Gastroesophageal sphincter (tissue), 4 donors: ENCODE results near the gene CEL. TPM values are rescaled to one million over a fixed set of nuclear protein-coding genes. Genes with fewer than 3 reads are reported as not detected.
"Not testable (repeated sequence)": the region's sequence is repeated elsewhere in the genome, so short reads cannot be mapped to it uniquely, and the experiment has no call there.

ENCODE experiments used
- ATAC-seq: fragments of 150-250 bp; one replicate; pipeline ENCODE4 v1.9.1; 2016; ENCODE audit warnings: mild to moderate bottlenecking, moderate library complexity
- H3K27ac ChIP-seq, 4 donors: fragments of 200-600 bp; sonication (generic) in 3 of 4; 1 replicate in 3 of 4; 2 replicates in 1 of 4; pipeline ENCODE4 v1.5.1; 2016 to 2019
- H3K27me3 ChIP-seq: fragments of 200-600 bp; sonication (generic); one replicate; pipeline ENCODE4 v1.5.1; 2019
- H3K36me3 ChIP-seq, 2 donors: fragments of 200-600 bp; sonication (generic); one replicate each; pipeline ENCODE4 v1.5.1; 2019; ENCODE audit warnings: control low read depth in 1 of 2
- H3K4me1 ChIP-seq, 3 donors: fragments of 200-600 bp; sonication (generic); 1 replicate in 2 of 3; 2 replicates in 1 of 3; pipeline ENCODE4 v1.5.1; 2016 to 2019; ENCODE audit warnings: control low read depth in 2 of 3
- H3K4me3 ChIP-seq, 2 donors: fragments of 200-600 bp; sonication (generic); one replicate each; pipeline ENCODE4 v1.5.1; 2019; ENCODE audit warnings: mild to moderate bottlenecking in 1 of 2, moderate library complexity in 1 of 2
- H3K9me3 ChIP-seq, 3 donors: fragments of 200-600 bp; sonication (generic); one replicate each; pipeline ENCODE4 v1.5.1; 2017 to 2019; ENCODE audit warnings: control low read depth in 2 of 3
- CTCF ChIP-seq, 4 experiments: fragments of 200-600 bp in 2 of 4; fragments of 450-650 bp in 2 of 4; sonication (generic) in 1 of 4; IDR thresholded peaks; one replicate each; pipeline ENCODE4 v1.5.1; 2017 to 2019; ENCODE audit warnings: antibody characterized with exemption in 4 of 4, mild to moderate bottlenecking in 2 of 4, moderate library complexity in 2 of 4
- EP300 ChIP-seq: sonication (generic); formaldehyde crosslinking; IDR thresholded peaks from one replicate; pipeline ENCODE4 v1.6.1; 2017; ENCODE audit warnings: antibody characterized with exemption, mild to moderate bottlenecking
- POLR2A ChIP-seq, 2 donors: fragments of 450-650 bp; IDR thresholded peaks; one replicate each; pipeline ENCODE4 v1.6.1; 2017; ENCODE audit warnings: antibody characterized with exemption in 2 of 2, mild to moderate bottlenecking in 2 of 2, moderate library complexity in 1 of 2
- POLR2AphosphoS5 ChIP-seq: sonication (generic); formaldehyde crosslinking; IDR thresholded peaks from one replicate; pipeline ENCODE4 v1.6.1; 2017; ENCODE audit warnings: antibody characterized with exemption
- WGBS, 2 donors: methylation state at CpG; one replicate each; pipeline ENCODE4 v1.1.5; 2018; ENCODE audit warnings: low coverage in 1 of 2; 5-methylcytosine and 5-hydroxymethylcytosine counted together
- total RNA-seq, 4 donors: library from RNA; depleted of rRNA; stranded (reverse); fragments of >200 nt; gene quantifications; one replicate each; pipeline ENCODE4 v1.1.0, GENCODE V29; 2016

The CEL gene
- total RNA-seq, 4 donors from 2014 or later, result 0.35 to 0.81 (median 0.62) TPM; not detected in 1

GRCh38 chr9:133075925-133076630, 14.3 kb downstream of the CEL start:
- Histone ChIP-seq H3K27ac (no peak overlapping the region), H3K27me3 (peaks cover 6% of the 10 kb centered on the region), H3K4me1 (no peaks in the 10 kb centered on the region), H3K4me3 (no peak overlapping the region), H3K9me3 (no peaks in the 10 kb centered on the region), H3K36me3 (peaks cover 0 to 2% of the 10 kb centered on the region in 2 donors)
- WGBS, 2 donors, result 39% methylated on average over 4 of the region's 4 CpGs; no CpG with 5 or more reads in 1 of the 2 donors
- TF ChIP-seq EP300, result no peak
- TF ChIP-seq POLR2A (IDR thresholded peaks at IDR 0.05), result no peak
- no peak for TF ChIP-seq CTCF (IDR thresholded peaks at IDR 0.05)
- no peak for TF ChIP-seq POLR2AphosphoS5
- ATAC-seq, result no peak

GRCh38 chr9:133076691-133077090, 14.9 kb downstream of the CEL start:
- WGBS, 2 donors, result 83 to 86% methylated on average over 1 to 4 of the region's 4 CpGs
- no peak for ATAC-seq
- no peak overlapping the region for H3K4me3 ChIP-seq
- TF ChIP-seq EP300, result no peak
- TF ChIP-seq CTCF (IDR thresholded peaks at IDR 0.05), result no peak
- TF ChIP-seq POLR2A (IDR thresholded peaks at IDR 0.05), result no peak
- TF ChIP-seq POLR2AphosphoS5, result no peak
- H3K4me1 ChIP-seq, result no peaks in the 10 kb centered on the region
- no peak overlapping the region for H3K27ac ChIP-seq
- peaks cover 6% of the 10 kb centered on the region for H3K27me3 ChIP-seq
- H3K36me3 ChIP-seq, result peaks cover 0 to under 1% of the 10 kb centered on the region in 2 donors
- no peaks in the 10 kb centered on the region for H3K9me3 ChIP-seq

- no peak for ATAC-seq
- WGBS, 2 donors, result 89% methylated on average over 9 of the region's 14 CpGs; no CpG with 5 or more reads in 1 of the 2 donors
- Histone ChIP-seq H3K27me3 (peaks cover 10% of the 10 kb centered on the region), H3K4me3 (no peak overlapping the region), H3K9me3 (no peaks in the 10 kb centered on the region), H3K4me1 (no peaks in the 10 kb centered on the region), H3K36me3 (no peaks in the 10 kb centered on the region), H3K27ac (no peak overlapping the region)
- no peak for TF ChIP-seq CTCF (IDR thresholded peaks at IDR 0.05)
- TF ChIP-seq POLR2A (IDR thresholded peaks at IDR 0.05), result no peak
- TF ChIP-seq EP300, result no peak
- no peak for TF ChIP-seq POLR2AphosphoS5
Measured at GRCh38 chr9:133078486-133078885, 16.7 kb downstream of the CEL start.

- Histone ChIP-seq H3K36me3 (no peaks in the 10 kb centered on the region), H3K27ac (no peak overlapping the region), H3K27me3 (peaks cover 4% of the 10 kb centered on the region), H3K4me1 (no peaks in the 10 kb centered on the region), H3K9me3 (no peaks in the 10 kb centered on the region), H3K4me3 (no peak overlapping the region)
- TF ChIP-seq EP300 (no peak), CTCF (IDR thresholded peaks at IDR 0.05) (no peak), POLR2A (IDR thresholded peaks at IDR 0.05) (no peak), POLR2AphosphoS5 (no peak)
- ATAC-seq, result no peak
- WGBS, 2 donors, result 84% methylated on average over 5 of the region's 7 CpGs; no CpG with 5 or more reads in 1 of the 2 donors
Measured at GRCh38 chr9:133080161-133080560, 18.4 kb downstream of the CEL start.

- not testable (repeated sequence) for H3K36me3 ChIP-seq, H3K4me1 ChIP-seq, H3K27me3 ChIP-seq, H3K27ac ChIP-seq, H3K9me3 ChIP-seq, H3K4me3 ChIP-seq, ATAC-seq
- 56% methylated on average over 5 of the region's 18 CpGs; no CpG with 5 or more reads in 1 of the 2 donors for WGBS, 2 donors
Measured at GRCh38 chr9:133080786-133081779, 19.3 kb downstream of the CEL start.

GRCh38 chr9:133081957-133082644, 20.3 kb downstream of the CEL start:
- not testable (repeated sequence) for H3K36me3 ChIP-seq, H3K4me3 ChIP-seq, H3K27me3 ChIP-seq, ATAC-seq, H3K27ac ChIP-seq, H3K4me1 ChIP-seq, H3K9me3 ChIP-seq
- WGBS, 2 donors, result no CpG with 5 or more reads among the region's 12 CpGs

GRCh38 chr9:133083688-133084087, 21.9 kb downstream of the CEL start:
- not testable (repeated sequence) for H3K27ac ChIP-seq, H3K4me1 ChIP-seq, H3K4me3 ChIP-seq, H3K9me3 ChIP-seq, H3K36me3 ChIP-seq, H3K27me3 ChIP-seq, ATAC-seq
- 67% methylated on average over 1 of the region's 9 CpGs; no CpG with 5 or more reads in 1 of the 2 donors for WGBS, 2 donors
